GM20000 (cell line): ENCODE data around the gene GPR152.
A peak's percentile ranks its signal among the peaks of the same experiment; 100 is the strongest.

ENCODE experiments used
- DNase-seq: peaks from one replicate; pipeline ENCODE4 v3.0.0; 2012; ENCODE audit warnings: low spot score
- TF ChIP-seq, protein P1 (sequence below): IDR thresholded peaks from 2 replicates; pipeline ENCODE4 v1.5.1; 2012; ENCODE audit warnings: mild to moderate bottlenecking, control low read depth; ENCODE audit errors: extremely low read depth, missing control alignments

The GPR152 gene

DNA sequence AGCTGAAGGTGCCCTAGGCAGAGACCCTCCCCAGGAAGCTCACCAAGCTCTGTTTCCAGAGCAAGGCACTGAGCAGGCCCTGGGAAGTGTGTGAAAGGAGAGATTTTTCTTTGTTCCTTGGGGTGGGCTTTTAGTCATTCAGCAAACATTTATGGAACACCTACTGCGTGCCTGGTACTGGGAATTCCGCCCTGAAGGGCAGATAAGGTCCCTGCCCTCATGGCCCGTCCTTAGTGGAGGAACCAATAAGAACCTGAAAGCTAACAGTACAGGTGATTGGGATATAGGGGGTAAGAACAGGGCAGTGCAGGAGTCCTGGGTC is 12.6 kb upstream of the GPR152 start:
- TF ChIP-seq, protein P1, sequence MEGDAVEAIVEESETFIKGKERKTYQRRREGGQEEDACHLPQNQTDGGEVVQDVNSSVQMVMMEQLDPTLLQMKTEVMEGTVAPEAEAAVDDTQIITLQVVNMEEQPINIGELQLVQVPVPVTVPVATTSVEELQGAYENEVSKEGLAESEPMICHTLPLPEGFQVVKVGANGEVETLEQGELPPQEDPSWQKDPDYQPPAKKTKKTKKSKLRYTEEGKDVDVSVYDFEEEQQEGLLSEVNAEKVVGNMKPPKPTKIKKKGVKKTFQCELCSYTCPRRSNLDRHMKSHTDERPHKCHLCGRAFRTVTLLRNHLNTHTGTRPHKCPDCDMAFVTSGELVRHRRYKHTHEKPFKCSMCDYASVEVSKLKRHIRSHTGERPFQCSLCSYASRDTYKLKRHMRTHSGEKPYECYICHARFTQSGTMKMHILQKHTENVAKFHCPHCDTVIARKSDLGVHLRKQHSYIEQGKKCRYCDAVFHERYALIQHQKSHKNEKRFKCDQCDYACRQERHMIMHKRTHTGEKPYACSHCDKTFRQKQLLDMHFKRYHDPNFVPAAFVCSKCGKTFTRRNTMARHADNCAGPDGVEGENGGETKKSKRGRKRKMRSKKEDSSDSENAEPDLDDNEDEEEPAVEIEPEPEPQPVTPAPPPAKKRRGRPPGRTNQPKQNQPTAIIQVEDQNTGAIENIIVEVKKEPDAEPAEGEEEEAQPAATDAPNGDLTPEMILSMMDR, result no peak
- no peak for DNase-seq

DNA sequence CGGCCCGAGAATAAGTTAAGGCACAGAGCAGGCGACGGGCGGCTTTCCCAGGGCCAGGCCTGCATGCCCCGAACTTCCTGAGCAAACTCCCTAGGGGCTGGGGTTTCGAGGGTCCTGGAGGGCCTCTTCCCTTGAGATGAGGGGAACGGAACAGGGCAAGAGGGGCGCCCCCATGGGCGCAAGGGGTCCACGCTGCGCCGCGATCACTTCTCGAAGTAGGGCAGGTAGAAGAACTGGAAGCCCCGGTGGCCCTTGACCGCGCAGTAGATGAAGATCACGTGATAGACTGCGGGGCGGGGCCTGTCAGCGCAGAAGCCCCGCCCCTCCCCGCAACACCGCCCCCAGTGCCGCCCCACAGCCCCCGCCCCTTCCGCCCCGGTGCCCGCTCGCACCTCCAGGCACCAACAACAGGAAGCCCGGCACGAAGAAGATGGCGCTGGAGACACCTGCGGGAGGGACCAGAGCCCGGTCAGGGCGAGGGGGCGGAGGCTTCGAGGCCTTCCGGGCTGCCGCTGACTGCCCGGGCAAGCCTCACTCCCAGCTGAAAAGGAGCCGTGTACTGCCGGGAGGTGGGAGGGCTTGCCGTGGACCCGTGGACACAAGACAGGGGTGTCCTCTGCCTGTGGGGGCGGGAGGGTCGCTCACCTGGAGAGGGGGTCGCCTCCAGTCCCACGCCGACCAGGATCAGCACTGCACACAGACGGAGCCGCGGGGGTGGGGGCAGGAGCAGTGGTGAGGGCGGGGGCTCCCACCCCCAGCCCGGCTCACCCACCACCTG is 12.1 kb upstream of the GPR152 start:
- DNase-seq, result peak; percentile 96
- TF ChIP-seq, protein P1, result no peak

DNA sequence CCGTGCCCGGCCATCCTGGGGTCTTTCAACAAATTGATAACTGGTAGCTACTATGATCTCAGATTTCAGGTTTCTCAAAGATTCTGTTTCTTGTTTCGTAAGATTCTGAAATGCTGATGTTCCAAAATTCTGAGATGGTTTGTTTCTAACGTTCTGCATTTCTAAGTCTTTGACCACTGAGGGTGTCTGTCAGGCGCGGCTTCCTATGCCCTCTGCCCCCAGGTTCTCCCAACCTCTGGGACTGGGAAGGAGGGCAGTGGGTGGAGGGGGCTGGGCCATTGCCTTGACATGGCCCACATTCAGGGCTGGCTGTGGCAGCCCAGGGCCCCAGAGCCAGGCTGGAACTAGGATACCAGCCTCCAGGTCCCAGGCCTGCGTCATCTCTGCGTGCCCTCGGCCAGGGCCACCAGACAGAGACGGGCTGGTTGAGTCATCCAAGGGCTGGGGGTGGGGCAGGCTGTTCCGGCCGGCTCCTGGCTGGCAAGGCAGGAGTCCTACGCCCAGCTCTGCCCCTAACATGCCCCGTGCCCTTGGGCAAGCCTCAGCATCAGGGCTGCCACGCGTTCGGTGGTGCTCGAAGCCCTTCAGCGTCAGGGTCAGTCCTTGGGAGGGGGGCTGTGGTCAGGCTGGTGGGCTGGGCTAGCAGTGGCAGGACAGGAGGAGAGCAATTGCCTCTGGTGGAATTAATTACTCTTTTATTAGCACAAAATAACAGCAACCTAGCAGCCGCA is 11.3 kb upstream of the GPR152 start:
- no peak for DNase-seq
- TF ChIP-seq, protein P1, result no peak

DNA sequence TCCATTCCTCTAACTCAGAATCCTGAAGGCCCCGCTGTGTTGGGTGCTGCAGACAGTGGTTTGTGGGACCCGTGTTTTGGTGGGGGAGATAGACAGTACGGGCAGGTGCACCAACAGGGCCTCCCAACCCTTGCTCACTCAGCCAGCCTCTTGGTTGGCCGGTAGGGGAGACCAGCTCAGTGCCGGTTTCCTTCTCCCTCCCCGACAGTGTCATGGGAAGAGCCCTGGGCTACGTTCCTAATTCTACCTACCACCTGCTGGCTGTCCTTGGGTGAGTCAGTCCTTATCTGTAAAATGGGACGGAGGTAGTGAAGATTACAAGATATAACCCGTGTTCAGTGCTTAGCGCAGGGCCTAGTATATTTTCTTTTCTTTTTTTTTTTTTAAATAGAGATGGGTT is 10.7 kb upstream of the GPR152 start:
- no peak for DNase-seq

DNA sequence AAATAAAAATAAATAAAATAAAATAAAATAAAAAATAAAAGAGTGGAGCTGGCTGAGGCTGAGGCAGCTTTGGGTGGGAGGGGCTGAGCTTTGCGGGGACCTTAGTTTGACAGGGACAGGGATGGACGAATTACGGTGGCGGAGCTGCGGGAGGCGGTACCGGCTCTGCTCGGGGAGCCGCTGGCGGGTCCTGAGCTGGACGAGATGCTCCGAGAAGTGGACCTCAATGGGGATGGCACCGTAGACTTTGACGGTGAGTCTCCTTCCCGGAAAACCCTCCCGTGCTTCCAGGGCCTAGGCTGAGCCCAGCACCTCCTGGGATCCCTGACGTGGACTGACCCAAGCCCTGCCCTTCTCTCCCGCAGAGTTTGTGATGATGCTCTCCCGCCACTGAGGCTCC is 5.7 kb upstream of the GPR152 start:
- TF ChIP-seq, protein P1, result no peak
- no peak for DNase-seq

More for the DNA sequence above, 10.7 kb upstream of the GPR152 start:
- TF ChIP-seq, protein P1, result no peak

DNA sequence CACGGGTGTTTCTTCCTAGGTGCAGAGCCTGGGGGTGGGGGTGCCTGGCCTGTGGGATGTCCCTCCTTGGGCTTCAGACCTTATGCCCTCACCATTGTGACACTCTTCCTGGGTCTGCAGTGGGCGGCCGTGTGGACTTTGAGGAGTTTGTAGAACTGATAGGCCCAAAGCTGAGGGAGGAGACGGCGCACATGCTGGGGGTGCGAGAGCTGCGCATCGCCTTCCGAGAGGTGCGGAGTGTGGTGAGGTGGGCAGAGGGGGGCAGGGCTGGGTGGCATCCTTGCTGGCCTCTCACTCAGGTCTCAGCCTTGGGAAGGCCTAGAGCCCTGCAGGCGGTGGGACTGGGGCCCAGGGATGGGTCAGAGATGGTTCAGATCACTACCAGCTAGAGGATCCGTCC is 4.9 kb upstream of the GPR152 start:
- TF ChIP-seq, protein P1, result no peak
- no peak for DNase-seq

DNA sequence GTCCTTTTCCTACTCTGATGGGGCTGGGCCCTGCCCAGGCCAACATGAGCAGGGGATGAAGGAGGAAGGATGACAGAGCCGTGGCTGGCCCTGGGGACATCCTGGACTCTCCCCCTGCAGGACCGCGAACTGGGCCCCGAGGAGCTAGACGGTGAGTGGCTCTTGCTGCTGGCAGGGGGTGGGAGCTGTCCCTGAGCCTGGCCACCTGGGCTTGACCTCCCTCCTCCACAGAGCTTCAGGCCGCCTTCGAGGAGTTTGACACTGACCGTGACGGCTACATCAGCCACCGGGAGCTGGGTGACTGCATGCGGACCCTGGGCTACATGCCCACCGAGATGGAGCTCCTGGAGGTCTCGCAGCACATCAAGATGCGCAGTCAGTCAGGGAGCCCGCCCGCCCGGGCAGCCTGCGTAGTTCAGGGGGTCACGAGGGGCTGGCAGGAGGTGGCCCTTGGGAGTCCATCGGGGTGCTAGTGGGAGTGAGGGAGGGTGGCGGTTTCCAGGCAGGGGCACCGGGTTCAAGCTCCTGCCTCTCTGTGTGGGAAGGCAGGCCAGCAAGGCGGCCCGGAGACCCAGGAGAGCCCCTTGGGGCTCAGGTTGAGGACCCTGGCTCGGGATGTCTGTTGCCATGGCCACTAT is 3.7 kb upstream of the GPR152 start:
- DNase-seq, result no peak
- TF ChIP-seq, protein P1, result no peak
